Stimulated activated naive CD8-positive, alpha-beta T cell treated with anti-CD3 and anti-CD28 coated beads, Interleukin-15, Interleukin-2, amounts not matched to agents 100 U/mL and 50 U/mL, for 24 hours (primary cell): ENCODE results near the gene ZRANB1.

Experiments
- ATAC-seq: fragments of 150-1000 bp; cut with Tn5 transposase; one replicate; pipeline ENCODE4 v1.10.0; 2021
- DNase-seq: peaks from one replicate; pipeline ENCODE4 v3.0.0; 2021

ZRANB1 gene

DNA sequence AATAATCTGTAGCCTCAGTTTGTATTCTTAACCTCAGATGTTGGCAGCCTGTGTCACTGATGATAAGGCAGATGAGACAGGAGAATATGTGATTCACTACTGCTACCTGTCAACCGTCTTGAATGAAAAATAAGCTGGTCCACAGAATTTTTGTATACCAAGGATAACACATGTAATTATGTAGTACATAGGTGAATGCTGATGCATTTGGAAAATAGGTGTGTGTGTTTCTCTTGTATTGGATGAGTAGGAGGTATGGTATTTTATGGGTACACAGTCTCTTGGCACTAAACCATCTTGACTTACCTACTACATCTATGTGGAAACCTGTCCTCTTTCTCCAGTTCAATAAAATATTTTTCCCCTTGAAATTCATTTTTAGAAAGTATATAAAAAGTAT, 20.7 kb upstream of the ZRANB1 start:
- DNase-seq = no peak
- no peak for ATAC-seq

DNA sequence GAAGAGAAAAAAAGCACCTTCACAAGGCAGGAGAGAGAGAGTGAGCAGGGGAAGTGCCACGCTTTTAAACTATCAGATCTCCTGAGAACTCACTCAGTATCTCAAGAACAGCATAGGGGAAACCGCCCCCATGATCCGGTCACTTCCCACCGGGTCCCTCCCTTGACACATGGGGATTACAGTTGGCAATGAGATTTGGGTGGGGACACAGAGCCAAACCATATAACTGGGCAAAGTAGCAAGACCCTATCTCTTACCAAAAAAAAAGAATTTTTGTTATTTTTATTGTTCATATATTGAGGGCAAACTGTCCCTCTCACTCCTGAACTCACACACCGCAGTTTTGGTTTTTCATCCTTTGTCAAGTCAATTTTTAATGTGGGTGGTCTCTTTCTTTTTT, 18.2 kb upstream of the ZRANB1 start:
- ATAC-seq = no peak
- no peak for DNase-seq

DNA sequence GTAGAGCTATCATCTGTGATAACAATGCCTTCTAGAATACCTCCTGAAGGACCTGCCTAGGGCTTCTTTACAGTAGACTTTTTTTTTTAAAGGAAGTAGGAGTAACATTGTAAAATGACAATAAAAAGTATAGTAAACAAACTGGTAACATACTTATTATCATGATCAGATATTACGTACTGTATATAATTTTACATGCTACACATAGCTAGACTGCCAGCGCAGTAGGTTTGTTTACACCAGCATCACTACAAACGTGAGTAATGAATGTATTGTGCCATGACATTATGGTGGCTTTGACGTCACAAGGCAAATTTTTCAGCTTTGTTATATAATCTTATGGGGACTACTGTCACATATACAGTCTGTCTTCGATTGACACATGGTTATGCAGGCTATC, 15.4 kb upstream of the ZRANB1 start:
- DNase-seq = no peak
- ATAC-seq = no peak

DNA sequence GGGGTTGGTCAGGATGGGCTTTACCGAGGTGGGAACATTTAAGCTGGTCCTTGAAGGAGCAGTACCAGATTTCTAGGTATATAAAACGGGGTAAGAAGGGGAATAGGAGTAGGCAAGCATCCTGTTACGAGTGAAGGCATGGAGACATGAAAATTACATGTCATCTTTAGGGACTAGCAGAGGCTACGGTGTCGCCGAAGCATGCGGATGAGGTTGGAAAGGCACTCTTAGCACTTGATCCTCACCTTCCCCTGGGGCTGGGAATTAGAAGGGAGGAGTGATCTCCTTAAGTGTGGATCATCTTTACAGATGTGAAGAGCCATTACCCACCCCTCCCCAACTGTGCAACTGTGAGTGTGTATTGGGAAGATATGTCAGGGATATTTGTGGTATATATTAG, 13.8 kb upstream of the ZRANB1 start:
- no peak for ATAC-seq

DNA sequence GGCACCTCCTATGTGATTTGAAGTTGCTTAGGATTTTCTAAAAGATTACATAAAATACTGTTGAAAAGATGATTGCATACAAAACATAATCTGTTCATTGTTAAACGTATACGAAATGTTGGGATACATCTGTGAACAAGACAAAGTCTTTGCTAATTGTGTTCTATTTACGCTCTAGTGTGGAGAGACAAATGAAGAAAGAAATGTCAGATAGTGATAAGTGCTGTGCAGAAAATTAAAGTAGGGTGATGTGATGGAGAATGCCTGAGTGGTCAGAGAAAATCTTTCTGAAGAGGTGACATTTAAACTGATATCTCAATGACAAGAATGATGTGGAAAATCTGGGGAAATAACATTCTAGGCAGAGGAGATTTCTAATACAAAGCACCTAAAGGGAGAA, 13.4 kb upstream of the ZRANB1 start:
- ATAC-seq (no peak), DNase-seq (no peak)

More for the DNA sequence above, 13.8 kb upstream of the ZRANB1 start:
- DNase-seq = no peak

DNA sequence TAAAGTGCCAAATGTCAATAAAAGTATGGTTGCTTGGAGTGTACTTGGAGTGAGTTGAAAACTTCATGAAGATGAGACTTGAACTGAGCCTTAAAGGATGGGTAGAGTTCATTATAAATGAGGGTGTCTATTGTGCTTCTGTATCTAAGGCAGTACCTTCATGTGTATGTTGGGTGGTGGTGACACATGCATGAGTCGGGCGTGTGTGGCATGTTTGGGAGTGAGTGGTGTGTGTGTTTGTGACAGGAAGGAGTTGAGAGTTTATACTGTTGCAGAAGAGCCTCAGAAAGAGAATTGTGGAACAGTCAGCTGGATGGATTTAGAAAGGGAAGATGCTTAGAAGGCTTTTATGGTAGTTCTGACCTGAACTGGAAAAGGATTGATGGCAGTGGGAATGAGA, 6.0 kb upstream of the ZRANB1 start:
- ATAC-seq = peak; percentile 63
- DNase-seq = peak; percentile 13

DNA sequence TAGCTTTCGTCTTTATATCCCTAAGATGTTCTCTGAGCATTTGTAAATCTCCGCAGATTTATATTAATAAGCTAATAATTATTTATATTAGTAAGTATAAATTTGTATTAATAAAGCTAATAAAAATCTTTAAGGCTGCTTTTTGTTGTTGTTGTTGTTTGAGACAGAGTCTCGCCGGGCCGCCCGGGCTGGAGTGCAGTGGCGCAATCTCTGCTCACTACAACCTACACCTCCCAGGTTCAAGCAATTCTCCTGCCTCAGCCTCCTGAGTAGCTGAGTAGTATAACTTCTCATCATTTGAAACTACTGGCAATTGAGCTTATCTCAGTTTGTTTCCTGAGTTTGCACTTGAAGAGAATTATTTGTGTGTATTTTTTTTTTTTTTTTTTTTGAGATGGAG, 5.1 kb upstream of the ZRANB1 start:
- ATAC-seq = no peak
- DNase-seq = no peak

DNA sequence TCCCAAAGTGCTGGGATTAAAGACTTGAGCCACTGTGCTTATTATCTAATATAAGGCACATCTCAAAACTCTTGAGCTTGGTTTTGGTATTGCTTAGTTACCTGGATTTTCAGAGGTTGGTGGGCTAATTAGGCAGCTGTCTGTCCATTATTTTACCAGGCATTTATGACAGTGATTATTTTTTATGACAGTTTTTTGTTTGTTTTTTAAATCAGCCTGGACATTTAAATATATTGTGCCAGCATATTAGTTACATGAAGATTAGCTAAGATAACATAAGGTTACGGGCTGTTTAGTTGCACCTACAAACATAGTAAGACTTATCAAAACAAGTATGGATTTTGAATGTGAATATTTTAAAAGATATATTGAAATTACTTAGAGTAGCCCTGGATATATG, 2.6 kb upstream of the ZRANB1 start:
- ATAC-seq (no peak), DNase-seq (no peak)

DNA sequence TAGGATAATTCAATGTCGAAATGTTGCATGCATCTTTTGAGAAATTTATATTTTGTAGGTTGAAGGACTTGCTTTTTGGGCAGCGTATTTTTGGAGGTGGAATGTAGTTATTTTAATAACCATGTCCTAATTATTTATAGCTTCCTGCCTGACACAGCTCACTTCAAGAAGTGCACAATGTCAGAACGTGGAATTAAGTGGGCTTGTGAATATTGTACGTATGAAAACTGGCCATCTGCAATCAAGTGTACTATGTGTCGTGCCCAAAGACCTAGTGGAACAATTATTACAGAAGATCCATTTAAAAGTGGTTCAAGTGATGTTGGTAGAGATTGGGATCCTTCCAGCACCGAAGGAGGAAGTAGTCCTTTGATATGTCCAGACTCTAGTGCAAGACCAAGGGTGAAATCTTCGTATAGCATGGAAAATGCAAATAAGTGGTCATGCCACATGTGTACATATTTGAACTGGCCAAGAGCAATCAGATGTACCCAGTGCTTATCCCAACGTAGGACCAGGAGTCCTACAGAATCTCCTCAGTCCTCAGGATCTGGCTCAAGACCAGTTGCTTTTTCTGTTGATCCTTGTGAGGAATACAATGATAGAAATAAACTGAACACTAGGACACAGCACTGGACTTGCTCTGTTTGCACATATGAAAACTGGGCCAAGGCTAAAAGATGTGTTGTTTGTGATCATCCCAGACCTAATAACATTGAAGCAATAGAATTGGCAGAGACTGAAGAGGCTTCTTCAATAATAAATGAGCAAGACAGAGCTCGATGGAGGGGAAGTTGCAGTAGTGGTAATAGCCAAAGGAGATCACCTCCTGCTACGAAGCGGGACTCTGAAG, 620 bp downstream of the ZRANB1 start:
- DNase-seq (no peak), ATAC-seq (no peak)

DNA sequence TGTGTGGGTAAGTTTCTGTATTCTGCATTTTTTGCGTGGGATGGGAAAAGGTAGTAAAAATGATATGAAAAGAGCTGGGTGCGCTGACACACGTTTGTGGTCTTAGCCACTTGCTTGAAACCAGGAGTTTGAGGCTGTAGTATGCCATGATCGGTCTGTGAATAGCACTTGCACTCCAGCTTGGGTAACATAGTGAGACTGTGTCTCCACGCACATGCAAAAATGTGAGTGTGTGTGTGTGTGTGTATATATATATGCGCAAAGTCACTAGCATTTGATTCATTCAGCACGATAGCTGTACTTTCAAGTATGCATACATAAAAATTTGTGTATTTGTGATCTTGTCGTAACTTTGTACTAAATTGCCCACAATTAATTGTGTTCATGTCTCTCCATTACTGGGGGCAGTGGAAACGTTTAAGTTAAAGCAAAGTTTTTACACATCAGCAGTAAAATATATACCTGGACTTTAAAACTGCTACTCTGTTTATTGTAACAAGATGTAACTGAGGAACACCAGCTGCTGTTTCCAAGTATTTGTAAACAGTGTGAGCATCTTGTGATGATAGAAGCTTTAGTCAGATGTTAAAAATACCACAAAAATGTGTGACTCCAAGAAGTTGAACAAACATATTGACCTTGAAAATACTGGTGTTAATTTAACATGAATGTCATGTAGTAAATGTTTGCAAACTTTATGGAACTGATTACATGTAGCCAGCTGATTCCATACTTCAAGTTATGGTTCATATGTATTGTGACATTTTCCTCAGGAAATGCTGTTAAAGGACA, 1.6 kb downstream of the ZRANB1 start:
- DNase-seq (no peak), ATAC-seq (no peak)

DNA sequence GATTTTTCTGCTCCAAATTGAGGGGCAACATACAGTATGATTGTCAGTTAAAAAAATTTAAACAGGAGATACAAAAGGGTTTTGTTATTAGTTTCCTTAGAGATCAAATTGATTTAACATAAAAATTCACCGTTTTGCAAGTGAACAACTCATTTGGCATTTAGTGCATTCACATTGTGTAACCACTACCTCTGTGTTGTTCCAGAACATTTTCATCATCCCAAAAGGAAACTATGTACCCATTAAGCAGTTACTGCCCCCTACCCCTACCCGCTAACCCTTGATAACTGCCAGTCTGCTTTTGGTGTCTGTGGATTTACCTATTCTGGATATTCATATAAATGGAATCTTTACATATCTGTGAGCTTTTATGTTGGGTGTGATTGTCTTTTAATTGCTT, 3.1 kb downstream of the ZRANB1 start:
- ATAC-seq = no peak
- DNase-seq = no peak

DNA sequence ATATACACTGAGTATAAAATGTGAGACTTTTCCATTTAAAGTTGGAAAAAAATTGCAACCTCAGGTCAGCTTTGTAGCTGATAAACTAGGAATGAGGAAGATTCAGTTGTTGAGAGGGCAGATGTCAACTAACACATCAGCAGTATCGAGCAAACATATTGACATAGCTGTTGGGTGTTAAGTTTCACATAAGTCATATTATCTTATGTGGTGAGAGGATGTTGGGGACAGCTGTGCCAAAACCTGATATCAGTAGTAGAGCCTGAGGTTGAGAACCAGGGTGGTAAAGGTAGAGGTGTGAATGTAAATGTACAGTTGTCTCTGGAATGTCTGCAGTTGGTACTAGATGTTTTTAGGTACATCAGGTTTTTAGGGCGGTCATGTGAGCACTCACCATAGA, 5.0 kb downstream of the ZRANB1 start:
- DNase-seq (no peak), ATAC-seq (no peak)

DNA sequence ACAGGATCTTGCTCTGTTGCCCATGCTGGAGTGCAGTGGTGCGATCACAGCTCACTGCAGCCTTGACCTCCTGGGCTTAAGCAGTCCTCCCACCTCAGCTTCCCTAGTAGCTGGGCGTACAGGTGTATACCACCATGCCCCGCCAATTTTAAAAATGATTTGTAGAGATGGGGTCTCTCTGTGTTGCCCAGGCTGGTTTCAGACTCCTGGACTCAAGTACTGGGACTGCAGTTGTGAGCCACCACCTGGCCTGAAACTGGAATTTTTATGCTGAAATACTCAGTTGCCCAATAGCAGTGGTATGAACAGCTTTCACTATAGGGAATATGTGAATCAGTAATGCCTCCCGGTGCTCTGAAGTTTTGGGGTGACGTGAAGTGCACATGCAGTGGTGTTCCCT, 7.6 kb downstream of the ZRANB1 start:
- no peak for DNase-seq
- ATAC-seq = no peak

DNA sequence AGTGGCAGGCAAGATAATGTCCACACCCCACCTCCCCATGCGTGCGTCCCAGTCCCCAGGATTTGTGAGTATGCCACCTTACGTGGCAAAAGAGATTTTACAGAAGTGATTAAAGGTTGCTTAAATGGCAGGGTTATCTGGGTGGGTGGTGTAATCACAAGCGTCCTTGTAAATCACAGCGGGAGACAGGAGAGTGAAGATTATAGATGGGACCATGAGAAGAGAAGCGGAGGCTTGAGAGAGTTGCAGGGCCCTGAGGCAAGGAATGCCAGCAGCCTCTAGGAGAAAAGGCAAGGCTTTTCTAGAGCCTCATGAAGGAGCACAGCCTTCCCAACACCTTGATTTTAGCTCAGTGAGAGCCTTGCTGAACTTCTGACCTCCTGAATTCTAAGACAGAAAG, 10.2 kb downstream of the ZRANB1 start:
- no peak for ATAC-seq
- no peak for DNase-seq

DNA sequence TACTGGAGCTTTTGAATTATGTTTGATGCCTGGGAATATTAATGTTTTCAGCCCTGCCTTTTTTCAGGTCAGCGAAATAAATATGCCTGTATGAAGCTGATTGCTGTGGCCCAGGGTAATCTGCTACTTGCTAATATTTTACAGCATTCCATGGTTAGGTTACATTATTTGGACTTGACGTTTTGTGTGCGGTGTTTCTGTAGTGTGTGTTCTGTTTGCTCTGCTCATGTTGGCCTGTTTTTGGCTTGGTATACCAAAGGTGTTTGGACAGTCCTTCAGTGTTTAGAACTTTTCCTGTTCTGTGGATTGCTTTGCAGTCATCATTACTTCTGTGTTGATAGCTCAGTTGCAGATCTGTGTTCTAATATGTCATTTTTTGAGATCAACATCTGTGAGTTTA, 11.5 kb downstream of the ZRANB1 start:
- ATAC-seq (no peak), DNase-seq (no peak)

DNA sequence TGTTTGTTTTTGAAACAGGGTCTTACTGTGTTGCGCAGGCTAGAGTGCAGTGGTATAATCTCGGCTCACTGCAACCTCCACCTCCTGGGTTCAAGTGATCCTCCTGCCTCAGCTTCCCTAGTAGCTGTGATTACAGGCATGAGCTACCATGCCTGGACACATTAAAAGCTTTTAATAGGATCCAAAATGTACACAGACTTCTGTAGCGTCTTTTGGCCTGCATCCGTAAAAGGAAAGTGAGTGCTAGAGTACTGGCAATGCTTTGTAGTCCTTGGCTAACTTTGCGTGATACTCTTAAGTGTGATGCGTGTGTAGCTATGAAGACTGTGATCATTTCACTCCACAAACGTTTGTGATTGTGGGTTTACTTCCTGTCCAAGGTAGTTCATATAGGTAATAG, 13.3 kb downstream of the ZRANB1 start:
- ATAC-seq (no peak), DNase-seq (no peak)

DNA sequence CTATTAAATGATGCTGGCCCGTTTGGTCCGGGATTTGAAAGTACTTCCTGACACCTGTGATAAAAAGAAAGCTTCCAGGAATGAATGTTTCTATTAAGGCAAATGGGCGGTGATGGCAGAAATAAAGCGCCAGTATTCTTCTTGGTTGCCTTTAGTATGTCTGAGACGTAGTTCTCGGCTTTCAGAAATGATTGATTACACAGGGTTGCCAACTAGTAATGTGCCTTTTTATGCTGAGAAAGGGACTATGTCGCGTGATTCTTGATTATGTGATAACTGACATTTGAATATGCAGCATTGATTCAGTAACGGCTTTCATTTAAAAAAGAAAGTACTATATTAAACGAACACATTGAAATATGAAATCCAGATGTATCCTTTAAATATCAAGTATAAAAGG, 13.9 kb downstream of the ZRANB1 start:
- DNase-seq = no peak
- ATAC-seq = no peak

DNA sequence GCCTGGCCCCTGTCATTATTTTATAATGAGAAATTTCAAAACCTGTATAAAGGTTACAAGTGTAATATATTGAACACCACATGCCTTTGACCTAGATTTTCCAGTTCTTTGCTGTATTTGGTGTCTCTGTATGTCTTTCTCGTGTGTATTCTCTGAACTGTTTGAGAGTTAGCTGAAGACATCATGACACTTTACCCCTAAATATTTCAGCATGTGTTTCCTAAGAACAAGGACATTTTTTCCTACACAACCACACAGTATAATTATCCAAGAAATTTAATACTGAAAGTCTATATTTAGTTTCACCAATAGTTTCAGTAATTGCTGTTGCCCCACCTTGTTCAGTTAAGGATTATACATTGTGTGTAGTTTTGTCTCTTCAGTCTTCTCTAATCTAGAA, 14.8 kb downstream of the ZRANB1 start:
- DNase-seq (no peak), ATAC-seq (no peak)

DNA sequence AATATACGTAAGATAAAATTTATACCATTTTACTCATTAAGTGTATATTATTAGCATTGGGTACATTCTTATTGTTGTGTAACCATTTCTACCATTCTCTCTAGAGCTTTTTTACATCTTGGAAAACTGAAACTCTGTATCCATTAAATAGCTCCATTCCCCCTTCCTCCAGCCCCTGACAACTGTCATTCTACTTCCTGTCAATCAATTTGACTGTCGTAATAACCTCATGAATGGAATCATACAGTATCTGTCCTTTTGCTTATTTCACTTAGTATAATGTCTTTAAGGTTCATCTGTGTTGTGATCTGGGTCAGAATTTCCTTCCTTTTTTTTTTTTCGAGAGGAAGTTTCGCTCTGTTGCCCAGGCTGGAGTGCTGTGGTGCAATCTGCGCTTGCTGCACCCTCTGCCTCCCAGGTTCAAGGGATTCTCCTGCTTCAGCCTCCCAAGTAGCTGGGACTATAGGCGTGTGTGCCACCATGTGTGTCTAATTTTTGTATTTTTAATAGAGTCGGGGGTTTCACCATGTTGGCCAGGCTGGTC, 15.6 kb downstream of the ZRANB1 start:
- no peak for ATAC-seq
- no peak for DNase-seq

DNA sequence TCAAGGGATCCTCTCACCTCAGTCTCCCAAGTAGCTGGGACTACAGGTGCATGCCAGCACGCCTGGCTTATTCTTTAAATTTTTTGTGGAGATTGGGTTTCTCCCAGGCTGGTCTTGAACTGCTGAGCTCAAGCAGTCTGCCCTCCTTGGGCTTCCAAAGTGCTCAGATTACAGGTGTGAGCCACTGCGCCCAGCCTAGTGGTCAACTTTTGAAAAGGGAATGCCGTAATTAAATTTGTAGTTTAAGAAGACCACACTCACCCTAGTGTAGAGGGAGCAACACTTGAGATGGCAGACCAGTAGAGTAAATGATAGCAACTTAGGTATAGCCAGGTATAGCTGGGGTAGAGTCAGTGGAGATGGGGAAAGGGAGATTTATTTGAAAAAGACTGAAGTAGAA, 17.6 kb downstream of the ZRANB1 start:
- DNase-seq = no peak
- no peak for ATAC-seq

DNA sequence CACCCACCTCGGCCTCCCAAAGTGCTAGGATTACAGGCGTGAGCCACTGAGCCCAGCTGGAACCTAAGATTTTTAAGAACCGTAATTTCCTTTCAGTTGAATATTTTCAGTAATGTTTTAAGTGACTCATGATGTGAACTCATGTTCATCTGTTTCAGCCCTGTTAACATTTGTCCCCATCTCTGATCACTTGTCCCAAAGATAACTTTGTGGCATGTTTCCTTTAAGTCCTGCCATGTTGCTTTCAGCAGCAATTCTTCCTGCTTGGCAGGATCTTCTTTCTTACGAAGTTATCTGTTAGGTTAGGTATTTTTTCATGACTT, 19.3 kb downstream of the ZRANB1 start:
- ATAC-seq = no peak
- no peak for DNase-seq

DNA sequence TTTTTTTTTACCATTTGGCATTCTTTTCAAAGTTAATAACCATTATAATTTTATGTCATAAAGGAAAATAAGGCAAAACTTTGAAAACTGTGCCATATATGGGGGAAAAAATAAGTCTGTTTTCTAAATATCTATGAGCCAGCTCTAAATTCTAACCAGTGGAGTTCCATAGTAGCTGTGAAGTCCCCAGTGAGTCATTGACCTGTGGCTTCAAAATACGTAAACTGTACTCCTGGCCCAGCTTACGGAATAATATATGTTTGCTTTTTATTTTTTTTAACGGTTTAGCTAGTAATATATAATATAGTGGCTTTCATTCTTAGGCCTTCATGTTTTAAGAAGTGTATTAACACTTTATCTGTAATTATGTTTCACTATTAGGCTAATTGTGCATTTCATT, 20.5 kb downstream of the ZRANB1 start:
- DNase-seq (no peak), ATAC-seq (no peak)

DNA sequence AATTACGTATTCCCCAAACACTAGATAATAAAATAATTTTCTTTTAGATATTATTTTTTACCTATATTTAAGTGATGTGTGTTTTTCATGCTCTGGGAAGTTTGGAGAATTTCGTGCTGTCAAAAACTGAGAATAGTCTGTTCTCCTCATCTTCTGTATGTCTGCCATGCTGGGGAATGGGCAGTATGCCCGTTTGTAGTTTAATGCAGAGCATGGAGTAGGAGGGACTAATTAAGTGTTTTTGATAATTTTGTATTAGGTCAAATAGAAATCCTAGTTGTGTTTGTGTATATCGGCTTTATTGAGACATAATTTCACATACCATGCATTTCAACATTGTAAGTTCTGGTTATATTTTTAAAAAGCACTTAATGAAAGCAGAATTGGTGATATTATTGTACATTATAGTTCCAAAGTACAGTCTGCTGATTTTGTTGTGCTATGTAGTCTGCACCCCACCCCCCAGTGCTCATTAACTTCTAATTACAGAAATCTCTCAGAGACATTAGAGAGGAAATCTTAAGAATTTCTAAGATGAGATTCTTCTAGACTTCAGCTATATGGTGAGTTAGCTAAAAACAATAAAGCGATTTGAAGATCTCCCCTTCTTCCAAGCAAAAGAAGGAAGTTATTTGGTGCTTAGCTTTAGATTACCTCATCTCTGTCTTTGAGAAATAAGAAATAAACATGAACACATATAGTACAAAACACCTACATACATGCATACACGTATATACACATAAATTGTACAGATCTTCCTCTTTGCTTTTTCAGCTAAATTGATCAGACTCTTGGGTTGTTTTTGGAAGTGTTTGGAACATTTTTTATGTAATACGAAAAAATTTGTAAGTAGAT, 22.2 kb downstream of the ZRANB1 start:
- no peak for DNase-seq
- ATAC-seq = no peak
